K562 (cell line): ENCODE results near the gene LOXL3. TPM values are rescaled to one million over a fixed set of nuclear protein-coding genes. Genes with fewer than 3 reads are reported as not detected.
A peak's percentile ranks its signal among the peaks of the same experiment; 100 is the strongest.

ENCODE experiments used
- ARID2 ChIP-seq: fragments of 450-650 bp; IDR thresholded peaks from 2 replicates; pipeline ENCODE4 v1.6.1; 2017; ENCODE audit warnings: antibody characterized with exemption, mild to moderate bottlenecking
- ASH1L ChIP-seq: fragments of 450-650 bp; IDR thresholded peaks from 2 replicates; pipeline ENCODE4 v1.6.1; 2018; ENCODE audit warnings: borderline replicate concordance, mild to moderate bottlenecking, low read depth; ENCODE audit not compliant: partially characterized antibody
- ATF6 ChIP-seq: sonication (generic); formaldehyde crosslinking; IDR thresholded peaks from 2 replicates; pipeline ENCODE4 v1.4.0; 2020; ENCODE audit warnings: mild to moderate bottlenecking, missing genetic modification reagents
- CBFA2T2 ChIP-seq: fragments of 450-650 bp; conservative IDR thresholded peaks from 2 replicates; pipeline ENCODE4 v1.6.1; 2017; ENCODE audit warnings: mild to moderate bottlenecking
- ELF1 ChIP-seq: fragments of 200-800 bp; sonication (Bioruptor generic); IDR thresholded peaks from 2 replicates; pipeline ENCODE4 v1.6.1; 2016; ENCODE audit warnings: missing genetic modification characterization, missing compliant biosample characterization
- FOXK2 ChIP-seq, 2 experiments: fragments of 450-650 bp; IDR thresholded peaks in 1 of 2; conservative IDR thresholded peaks in 1 of 2; 2 replicates each; pipeline ENCODE4 v1.6.1; 2016; ENCODE audit warnings: low read depth in 2 of 2, mild to moderate bottlenecking in 1 of 2
- GABPA ChIP-seq: fragments of 200-800 bp; sonication (Bioruptor generic); conservative IDR thresholded peaks from 2 replicates; pipeline ENCODE4 v1.6.1; 2016; ENCODE audit warnings: low read depth, missing genetic modification characterization, missing compliant biosample characterization
- HDAC6 ChIP-seq: IDR thresholded peaks from 2 replicates; pipeline ENCODE4 v1.6.1; 2012; ENCODE audit warnings: low read depth, mild to moderate bottlenecking, control low read depth, inconsistent platforms, low read length, moderate library complexity
- PHB2 ChIP-seq: fragments of 450-650 bp; IDR thresholded peaks from 2 replicates; pipeline ENCODE4 v1.6.1; 2017; ENCODE audit warnings: low read depth
- POLR2AphosphoS5 ChIP-seq: IDR thresholded peaks from 2 replicates; pipeline ENCODE4 v1.6.1; 2011; ENCODE audit warnings: mild to moderate bottlenecking, low read depth, low read length, moderate library complexity; ENCODE audit not compliant: control insufficient read depth, insufficient read depth
- SMC3 ChIP-seq: conservative IDR thresholded peaks from 2 replicates; pipeline ENCODE4 v1.6.1; 2011; ENCODE audit warnings: low read depth, low read length, improper control_type of control experiment; ENCODE audit not compliant: insufficient read depth
- TAF1 ChIP-seq: IDR thresholded peaks from 2 replicates; pipeline ENCODE4 v1.6.1; 2011; ENCODE audit warnings: mild to moderate bottlenecking, low read length, moderate library complexity; ENCODE audit not compliant: insufficient read depth, control insufficient read depth, severe bottlenecking; ENCODE audit errors: extremely low read depth
- TGIF2 ChIP-seq: sonication (generic); formaldehyde crosslinking; IDR thresholded peaks from 2 replicates; pipeline ENCODE4 v1.8.1; 2022; ENCODE audit warnings: mild to moderate bottlenecking, missing genetic modification reagents, moderate library complexity
- UBTF ChIP-seq, 2 experiments: IDR thresholded peaks; 2 replicates each; pipeline ENCODE4 v1.6.1; 2012; ENCODE audit warnings: improper control_type of control experiment in 2 of 2, low read depth in 2 of 2, low read length in 2 of 2, borderline replicate concordance in 1 of 2
- ZFPM2 ChIP-seq: fragments of 250-450 bp; sonication (Bioruptor Pico); IDR thresholded peaks from 2 replicates; pipeline ENCODE4 v1.5.1; 2022; ENCODE audit warnings: mild to moderate bottlenecking
- ZNF134 ChIP-seq: fragments of 250-450 bp; sonication (Bioruptor Pico); conservative IDR thresholded peaks from 2 replicates; pipeline ENCODE4 v1.4.0; 2020
- ZNF165 ChIP-seq: fragments of 250-450 bp; sonication (Bioruptor Pico); IDR thresholded peaks from 2 replicates; pipeline ENCODE4 v1.4.0; 2020; ENCODE audit warnings: borderline replicate concordance
- polyA plus RNA-seq, 8 experiments: library from polyadenylated mRNA; depleted of rRNA in 4 of 8; stranded (reverse) in 5 of 8; unstranded in 3 of 8; fragments of >200 nt; fragmentation: Nextera tagmentation in 2 of 8; fragmentation: Illumina TruSeq in 1 of 8; extraction: Ambion mirVana in 2 of 8; extraction: Trizol in 1 of 8; gene quantifications; 2 replicates each; pipeline versions ENCODE4 v1.2.1 to v1.2.3, GENCODE V29; 2011 to 2014; ENCODE audit warnings: inconsistent platforms in 1 of 8, missing spikeins in 1 of 8
- total RNA-seq, 7 experiments: library from RNA; depleted of rRNA in 6 of 7; stranded (reverse); fragments of >200 nt in 6 of 7; fragmentation: Illumina TruSeq in 2 of 7; extraction: Trizol in 2 of 7; gene quantifications; 2 replicates each; pipeline versions ENCODE4 v1.2.1 to v1.2.3, GENCODE V29; 2011 to 2021; ENCODE audit warnings: low replicate concordance in 1 of 7
- TF ChIP-seq, protein P1 (sequence below): sonication (generic); formaldehyde crosslinking; IDR thresholded peaks from 2 replicates; pipeline ENCODE4 v1.8.0; 2023; ENCODE audit warnings: mild to moderate bottlenecking, missing genetic modification reagents
- TF ChIP-seq, protein P2 (sequence below): fragments of 250-450 bp; sonication (Bioruptor Pico); IDR thresholded peaks from 2 replicates; pipeline ENCODE4 v1.5.0; 2022; ENCODE audit warnings: mild to moderate bottlenecking

The LOXL3 gene
- total and polyA plus RNA-seq, 9 of the 15 experiments (the other 6 are each of a cell fraction or from before 2014, with no cell fraction given) = 0.22 to 0.99 (median 0.31) TPM

DNA sequence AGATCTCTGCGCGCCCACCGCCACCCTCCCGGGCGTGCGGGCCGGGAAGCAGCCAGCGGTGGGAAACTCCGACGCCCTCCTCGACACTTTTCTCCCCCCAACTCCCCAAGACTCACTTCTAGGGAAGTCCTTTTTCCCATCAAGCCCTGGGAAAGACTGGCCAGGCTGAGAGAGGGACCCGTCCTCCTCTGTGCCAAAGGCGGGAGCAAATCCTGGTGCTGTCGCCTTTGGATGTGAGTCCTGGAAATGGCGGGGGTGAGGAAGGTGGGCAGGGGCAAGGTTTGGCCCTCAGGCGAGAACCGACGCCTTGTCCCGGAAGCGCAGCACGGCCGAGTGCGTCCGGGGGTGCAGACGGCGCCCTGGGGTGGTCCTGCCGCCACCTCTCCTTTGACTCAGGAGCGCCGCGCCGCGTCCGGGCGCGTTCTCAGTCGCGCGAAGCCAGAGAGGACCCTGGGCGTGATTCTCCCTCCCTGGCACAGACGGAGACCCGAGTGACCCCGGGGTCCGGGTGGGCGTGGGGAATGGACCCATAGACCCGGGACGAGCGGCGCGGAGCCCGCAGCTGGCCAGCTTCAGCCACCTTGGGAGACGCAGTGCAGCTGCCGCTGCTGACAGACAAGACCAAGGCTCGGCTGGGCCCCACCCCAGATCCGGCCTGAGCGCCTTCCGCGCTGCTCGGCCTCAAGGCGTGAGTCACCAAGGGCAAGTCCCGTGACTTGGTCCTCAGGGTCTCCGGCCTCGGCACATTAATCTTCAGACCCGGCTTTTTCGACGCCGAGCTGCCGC lies 50.8 kb downstream of the LOXL3 start (continued):
- TF ChIP-seq SMC3 (0 out of 2 replicates have a peak, but pooled peaks have one; percentile 2), HDAC6 (no peak), ZFPM2 (no peak), ZNF165 (CRISPR knock-in tag) (no peak), TGIF2 (CRISPR knock-in tag) (peak; percentile 47; the same call in 1 of the 2 replicates), ARID2 (peak; percentile 36; the same call in 1 of the 2 replicates), UBTF (IDR thresholded peaks at IDR 0.05; ENCODE audit: borderline replicate concordance in 1 of 2, low read depth in 2 of 2, low read length in 2 of 2) (peak; percentile 82 to 97; a peak in 3 of 4 replicates), ASH1L (no peak), ELF1 (tag) (peak; percentile 60), GABPA (tag) (peak; percentile 67), FOXK2 (conservative IDR thresholded peaks at IDR 0.05 in 1 of 2, IDR thresholded peaks at IDR 0.05 in 1 of 2; ENCODE audit: low read depth in 2 of 2) (peak in 1 of 2 experiments; percentile 55; a peak in 1 of 4 replicates), ATF6 (CRISPR knock-in tag) (no peak; the same call in 1 of the 2 replicates), PHB2 (no peak), CBFA2T2 (0 out of 2 replicates have a peak, but pooled peaks have one; percentile 29), POLR2AphosphoS5 (peak; percentile 48; the same call in 1 of the 2 replicates), TAF1 (peak; percentile 54), ZNF134 (CRISPR knock-in tag) (no peak)
- TF ChIP-seq, protein P1, sequence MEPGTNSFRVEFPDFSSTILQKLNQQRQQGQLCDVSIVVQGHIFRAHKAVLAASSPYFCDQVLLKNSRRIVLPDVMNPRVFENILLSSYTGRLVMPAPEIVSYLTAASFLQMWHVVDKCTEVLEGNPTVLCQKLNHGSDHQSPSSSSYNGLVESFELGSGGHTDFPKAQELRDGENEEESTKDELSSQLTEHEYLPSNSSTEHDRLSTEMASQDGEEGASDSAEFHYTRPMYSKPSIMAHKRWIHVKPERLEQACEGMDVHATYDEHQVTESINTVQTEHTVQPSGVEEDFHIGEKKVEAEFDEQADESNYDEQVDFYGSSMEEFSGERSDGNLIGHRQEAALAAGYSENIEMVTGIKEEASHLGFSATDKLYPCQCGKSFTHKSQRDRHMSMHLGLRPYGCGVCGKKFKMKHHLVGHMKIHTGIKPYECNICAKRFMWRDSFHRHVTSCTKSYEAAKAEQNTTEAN = no peak
- TF ChIP-seq, protein P2, sequence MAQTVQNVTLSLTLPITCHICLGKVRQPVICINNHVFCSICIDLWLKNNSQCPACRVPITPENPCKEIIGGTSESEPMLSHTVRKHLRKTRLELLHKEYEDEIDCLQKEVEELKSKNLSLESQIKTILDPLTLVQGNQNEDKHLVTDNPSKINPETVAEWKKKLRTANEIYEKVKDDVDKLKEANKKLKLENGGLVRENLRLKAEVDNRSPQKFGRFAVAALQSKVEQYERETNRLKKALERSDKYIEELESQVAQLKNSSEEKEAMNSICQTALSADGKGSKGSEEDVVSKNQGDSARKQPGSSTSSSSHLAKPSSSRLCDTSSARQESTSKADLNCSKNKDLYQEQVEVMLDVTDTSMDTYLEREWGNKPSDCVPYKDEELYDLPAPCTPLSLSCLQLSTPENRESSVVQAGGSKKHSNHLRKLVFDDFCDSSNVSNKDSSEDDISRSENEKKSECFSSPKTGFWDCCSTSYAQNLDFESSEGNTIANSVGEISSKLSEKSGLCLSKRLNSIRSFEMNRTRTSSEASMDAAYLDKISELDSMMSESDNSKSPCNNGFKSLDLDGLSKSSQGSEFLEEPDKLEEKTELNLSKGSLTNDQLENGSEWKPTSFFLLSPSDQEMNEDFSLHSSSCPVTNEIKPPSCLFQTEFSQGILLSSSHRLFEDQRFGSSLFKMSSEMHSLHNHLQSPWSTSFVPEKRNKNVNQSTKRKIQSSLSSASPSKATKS (CRISPR knock-in tag) = 0 out of 2 replicates have a peak, but pooled peaks have one; percentile 7
